GM18519 (cell line): ENCODE results near the gene KRT24.
"Not testable (repeated sequence)": the region's sequence is repeated elsewhere in the genome, so short reads cannot be mapped to it uniquely, and the experiment has no call there.

Experiments used
- ATAC-seq: cut with Tn5 transposase; IDR thresholded peaks from one replicate; pipeline ENCODE4 v1.9.1; 2021; ENCODE audit warnings: mild to moderate bottlenecking, moderate library complexity; ENCODE audit not compliant: unreplicated experiment, low FRiP score

KRT24 gene

GRCh38 chr17:40703652-40704051 lies at the start of gene KRT24:
TSS of gene KRT24 (minus strand) at chr17:40703752. CDS start at chr17:40703693, 59 bp downstream.
- ATAC-seq, result no peak

GRCh38 chr17:40751065-40751464 lies 47.5 kb upstream of the KRT24 start:
- ATAC-seq, result no peak

GRCh38 chr17:40750391-40750790 lies 46.8 kb upstream of the KRT24 start:
- no peak for ATAC-seq

GRCh38 chr17:40748666-40749065 lies 45.1 kb upstream of the KRT24 start:
- ATAC-seq, result not testable (repeated sequence)

GRCh38 chr17:40738553-40738952 lies 35.0 kb upstream of the KRT24 start:
- ATAC-seq, result no peak

- no peak for ATAC-seq
Measured at GRCh38 chr17:40735016-40735415, 31.5 kb upstream of the KRT24 start.

GRCh38 chr17:40734018-40734417 lies 30.5 kb upstream of the KRT24 start:
- ATAC-seq, result no peak

GRCh38 chr17:40730970-40731369 lies 27.4 kb upstream of the KRT24 start:
- no peak for ATAC-seq

GRCh38 chr17:40727447-40728231 lies 24.1 kb upstream of the KRT24 start:
- no peak for ATAC-seq

- ATAC-seq, result no peak
Measured at GRCh38 chr17:40726919-40727318, 23.4 kb upstream of the KRT24 start.

- no peak for ATAC-seq
Measured at GRCh38 chr17:40724656-40725055, 21.1 kb upstream of the KRT24 start.

GRCh38 chr17:40722241-40722640 lies 18.7 kb upstream of the KRT24 start:
- ATAC-seq, result no peak

- no peak for ATAC-seq
Measured at GRCh38 chr17:40720899-40721298, 17.3 kb upstream of the KRT24 start.

- ATAC-seq, result no peak
Measured at GRCh38 chr17:40718930-40719329, 15.4 kb upstream of the KRT24 start.

GRCh38 chr17:40717776-40718175 lies 14.2 kb upstream of the KRT24 start:
- no peak for ATAC-seq

- ATAC-seq, result no peak
Measured at GRCh38 chr17:40714473-40714872, 10.9 kb upstream of the KRT24 start.

- ATAC-seq, result no peak
Measured at GRCh38 chr17:40707745-40708144, 4.2 kb upstream of the KRT24 start.

GRCh38 chr17:40705584-40705983 lies 2.0 kb upstream of the KRT24 start:
- ATAC-seq, result no peak

- ATAC-seq, result no peak
Measured at GRCh38 chr17:40702271-40702670, 1.3 kb downstream of the KRT24 start.

- no peak for ATAC-seq
Measured at GRCh38 chr17:40699853-40700252, 3.7 kb downstream of the KRT24 start.

- no peak for ATAC-seq
Measured at GRCh38 chr17:40699371-40699770, 4.2 kb downstream of the KRT24 start.

GRCh38 chr17:40697297-40697696 lies 6.3 kb downstream of the KRT24 start:
- no peak for ATAC-seq
